Measurements from ENCODE around the gene BRPF1.

Gene BRPF1

GRCh38 chr3:9701711-9702110 lies 29.8 kb upstream of the BRPF1 start:
- TF ChIP-seq CTCF (IDR thresholded peaks at IDR 0.05; ENCODE audit: borderline replicate concordance, insufficient read depth, low read depth, low read length), result no peak
- no peak overlapping the region for H3K4me3 ChIP-seq (ENCODE audit: low read depth, low read length)

- H3K4me3 ChIP-seq (ENCODE audit: low read depth, low read length), result no peak overlapping the region
- no peak for TF ChIP-seq CTCF (IDR thresholded peaks at IDR 0.05; ENCODE audit: borderline replicate concordance, insufficient read depth, low read depth, low read length)
Observed at GRCh38 chr3:9703240-9703639, 28.3 kb upstream of the BRPF1 start.

- H3K4me3 ChIP-seq (ENCODE audit: low read depth, low read length), result no peak within 1 kb of the TSS
- no peak for TF ChIP-seq CTCF (IDR thresholded peaks at IDR 0.05; ENCODE audit: borderline replicate concordance, insufficient read depth, low read depth, low read length)
Observed at GRCh38 chr3:9703736-9704346, 27.7 kb upstream of the BRPF1 start, which contains the start of gene CPNE9. Gene CPNE9, plus strand, starts transcription at chr3:9703833. Its CDS starts 164 bp downstream, at chr3:9703997.

GRCh38 chr3:9704347-9705322 lies 26.9 kb upstream of the BRPF1 start:
- H3K4me3 ChIP-seq (ENCODE audit: low read depth, low read length), result no peak overlapping the region

GRCh38 chr3:9710174-9710739 lies 21.3 kb upstream of the BRPF1 start:
- TF ChIP-seq CTCF (IDR thresholded peaks at IDR 0.05; ENCODE audit: borderline replicate concordance, insufficient read depth, low read depth, low read length), result no peak
- no peak overlapping the region for H3K4me3 ChIP-seq (ENCODE audit: low read depth, low read length)

More at GRCh38 chr3:9704347-9705322, 26.9 kb upstream of the BRPF1 start:
- TF ChIP-seq CTCF (IDR thresholded peaks at IDR 0.05; ENCODE audit: borderline replicate concordance, insufficient read depth, low read depth, low read length), result no peak

- H3K4me3 ChIP-seq (ENCODE audit: low read depth, low read length), result no peak overlapping the region
- TF ChIP-seq CTCF (IDR thresholded peaks at IDR 0.05; ENCODE audit: borderline replicate concordance, insufficient read depth, low read depth, low read length), result no peak
Observed at GRCh38 chr3:9712415-9712814, 19.1 kb upstream of the BRPF1 start.

Measured in GM12875 (cell line).